ENCODE data around the gene ARVCF.

The ARVCF gene

DNA sequence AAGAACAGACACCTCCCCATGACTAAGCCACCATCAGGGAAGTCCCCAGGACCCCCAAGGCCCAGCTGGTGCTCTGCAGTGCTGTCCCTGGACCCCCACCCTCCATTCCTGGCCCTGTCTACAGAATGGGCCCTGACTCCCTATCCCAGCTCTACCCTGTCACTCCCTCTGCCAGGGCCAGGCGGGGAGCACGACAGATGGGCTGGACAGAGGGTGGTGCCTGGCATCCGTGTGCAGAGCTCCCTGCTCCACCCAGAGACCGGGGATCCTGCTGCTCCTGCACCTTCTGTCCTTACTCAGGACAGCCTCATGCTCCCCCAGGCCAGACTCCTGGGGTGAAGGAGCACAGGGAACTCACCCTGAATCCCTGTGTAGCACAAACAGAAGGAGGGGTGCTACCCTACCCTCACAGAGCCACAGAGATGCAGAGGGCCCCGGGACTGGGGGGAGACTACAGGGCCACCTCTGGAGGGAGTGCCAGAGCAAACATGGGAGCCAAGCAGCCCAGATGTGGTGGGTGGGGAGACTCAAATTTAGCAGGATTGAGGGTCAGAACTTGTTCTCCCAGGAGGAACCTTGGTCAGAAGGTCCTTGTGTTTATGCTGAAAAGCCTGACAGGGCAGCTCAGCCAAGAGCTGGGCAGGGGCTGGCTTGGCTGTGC lies 2.0 kb downstream of the ARVCF start:
- DNase-seq: no peak

DNA sequence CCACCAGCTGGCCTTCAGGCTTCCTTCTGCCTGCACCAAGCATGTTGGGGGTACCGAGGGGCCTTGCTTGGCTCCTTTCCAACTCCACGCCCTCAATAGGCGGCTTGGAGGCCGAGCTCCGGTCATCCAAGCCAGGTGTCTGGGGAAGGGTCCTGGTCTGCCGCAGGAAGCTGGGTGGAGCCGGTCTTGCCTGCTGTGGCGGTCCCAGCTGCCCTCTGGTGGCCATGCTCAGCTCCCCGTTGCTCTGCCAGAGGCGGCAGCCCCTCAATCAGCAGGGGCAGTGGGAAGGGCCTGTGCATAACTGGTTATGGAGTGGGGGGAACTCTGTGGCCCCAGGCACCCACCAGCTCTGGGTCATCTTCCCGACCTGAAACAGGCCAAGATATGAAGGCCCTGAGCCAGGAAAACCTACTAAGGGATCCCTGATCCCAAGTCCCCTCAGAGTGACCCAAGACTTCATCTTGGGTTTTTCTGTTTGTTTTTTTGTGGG lies 3.2 kb downstream of the ARVCF start:
- peak; percentile 33 for DNase-seq

DNA sequence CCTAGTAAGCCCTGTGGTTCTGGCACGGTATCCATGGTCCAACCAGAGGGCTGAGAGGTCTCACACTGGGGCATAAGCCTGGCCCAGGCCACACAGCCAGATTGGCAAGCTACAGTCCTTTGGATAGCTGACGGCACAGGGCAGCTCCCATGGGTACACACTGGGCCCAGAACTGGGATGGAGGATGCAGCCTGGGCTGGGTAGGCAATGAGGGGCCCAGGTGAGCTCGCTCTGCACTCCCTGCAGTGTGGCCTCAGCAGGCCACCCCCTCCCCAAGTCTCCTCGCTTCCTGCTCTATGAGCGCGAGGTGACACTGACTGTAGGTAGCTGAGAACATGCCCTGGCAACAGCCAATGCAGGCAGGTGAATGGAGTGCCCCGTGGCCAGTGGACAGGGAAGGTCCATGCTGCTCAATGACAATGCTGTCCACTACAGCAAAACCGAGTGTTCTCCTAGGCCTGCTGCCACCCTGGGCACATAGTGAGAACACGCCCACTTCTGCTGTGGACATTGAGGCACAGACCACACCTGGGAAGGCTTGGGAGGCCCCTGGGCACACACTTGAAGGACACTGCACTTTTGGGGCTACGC lies 3.8 kb downstream of the ARVCF start:
- DNase-seq: no peak

DNA sequence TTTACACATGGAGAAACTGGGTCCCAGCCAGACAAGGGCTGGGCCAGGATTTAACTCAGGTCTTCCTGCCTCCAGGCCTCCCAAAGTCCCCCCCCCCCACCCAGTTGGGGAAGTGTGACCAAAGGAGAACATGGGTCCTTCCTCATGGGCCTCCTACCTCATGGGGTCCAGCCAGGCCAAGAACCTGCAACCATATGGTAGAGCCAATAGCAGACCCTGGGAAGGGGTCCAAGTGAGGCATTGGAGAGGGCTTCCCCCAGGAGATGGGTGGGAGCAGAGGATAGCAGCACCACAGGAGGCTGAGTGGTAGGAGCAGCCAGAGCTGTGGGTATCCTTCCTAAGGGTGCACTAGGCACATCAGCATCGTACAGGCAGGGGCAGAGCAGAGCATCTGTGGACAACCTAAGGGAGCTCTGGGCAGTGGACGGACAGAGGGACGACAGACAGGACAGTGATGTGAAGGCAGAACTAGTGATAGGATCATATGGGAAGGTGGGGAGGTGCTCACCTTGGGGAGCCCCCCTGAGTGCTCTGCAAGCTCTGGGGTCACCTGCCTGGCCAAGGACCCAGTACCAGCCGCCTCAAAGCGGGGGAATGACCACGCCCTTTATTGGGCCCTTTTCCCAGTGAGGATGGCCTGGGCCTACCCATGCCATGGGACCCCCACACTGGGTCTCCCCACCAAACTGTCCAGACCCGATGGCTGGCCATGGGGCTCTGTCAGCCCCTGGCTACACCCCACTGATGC lies 4.5 kb downstream of the ARVCF start:
- no peak for DNase-seq

DNA sequence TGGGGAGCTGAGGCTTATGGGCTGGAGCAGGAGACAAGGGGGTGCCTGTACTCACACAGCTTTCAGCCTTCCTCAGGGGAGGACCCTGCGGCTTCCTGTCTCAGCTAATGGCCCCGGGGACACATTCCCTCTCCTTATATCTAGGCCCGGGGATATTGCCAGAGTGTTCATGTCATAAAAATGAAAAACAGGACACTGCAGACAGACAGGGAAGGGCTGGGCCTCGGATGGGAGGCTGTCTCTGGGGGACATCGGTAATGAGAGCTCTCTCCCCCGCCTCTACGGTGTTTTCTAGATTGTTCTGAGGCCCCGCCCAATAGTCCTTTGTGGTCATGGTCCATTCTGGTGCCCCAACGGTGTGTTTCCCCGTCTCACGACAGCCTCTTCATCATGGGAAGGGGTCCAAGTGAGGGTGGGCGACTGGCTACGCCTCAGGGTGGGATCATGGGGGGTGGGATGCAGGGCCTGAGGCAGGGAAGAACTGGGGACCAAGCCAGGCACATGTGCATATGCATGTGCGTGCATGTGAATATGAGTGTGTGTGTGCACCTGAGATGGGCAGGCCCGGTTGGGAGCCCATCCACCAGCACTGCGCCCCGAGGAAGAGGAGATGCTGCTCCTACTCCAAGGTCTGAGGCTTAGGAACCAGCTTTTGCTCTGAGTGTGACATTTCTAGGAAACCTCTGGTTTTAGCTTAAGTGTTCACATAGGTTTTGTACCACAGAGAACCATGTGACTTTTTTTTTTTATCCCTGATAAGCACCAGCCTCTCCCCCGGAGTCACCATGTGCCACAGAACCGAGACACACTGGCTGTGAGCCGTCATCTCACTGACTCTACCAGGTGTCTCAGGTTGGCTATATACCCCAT lies 5.3 kb downstream of the ARVCF start:
- DNase-seq: no peak

DNA sequence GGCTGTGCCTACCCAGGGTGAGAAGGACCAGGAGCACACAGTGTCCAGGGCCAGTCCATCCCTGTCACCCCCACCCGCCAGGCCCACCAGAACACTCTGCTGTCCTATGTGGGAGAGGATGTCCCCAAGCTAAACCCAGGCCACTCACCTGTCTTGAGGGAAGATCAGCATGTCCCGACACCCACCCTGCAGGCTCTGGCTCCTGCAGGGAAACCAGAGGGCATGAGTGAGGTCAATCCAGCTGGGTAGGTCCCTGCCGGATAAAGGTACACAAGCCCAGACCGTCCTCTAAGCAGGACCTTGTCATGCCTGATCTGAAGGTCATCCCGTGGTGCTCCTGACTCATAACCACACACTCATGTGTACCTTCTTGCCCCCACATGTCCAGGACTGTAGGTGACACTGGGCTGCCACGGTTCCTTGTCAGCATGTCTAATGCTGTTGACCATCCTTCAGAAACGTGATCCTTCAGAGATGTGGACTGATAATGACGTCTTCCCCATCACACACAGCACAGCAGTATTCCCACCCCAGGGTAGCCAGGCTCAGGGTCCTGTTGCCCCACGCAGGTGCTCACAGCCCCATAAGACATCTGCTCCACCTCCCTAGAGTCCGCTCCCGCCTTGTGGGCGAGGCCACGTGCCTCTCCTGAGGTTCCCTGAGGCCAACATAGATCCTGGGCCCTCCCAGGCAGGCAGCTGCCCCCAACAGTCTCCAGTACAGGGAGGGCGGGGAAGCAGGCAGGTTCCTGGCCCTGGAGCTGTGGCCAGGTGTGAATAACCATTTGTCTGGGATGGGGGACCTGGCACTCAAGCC lies 6.1 kb downstream of the ARVCF start:
- DNase-seq: no peak

DNA sequence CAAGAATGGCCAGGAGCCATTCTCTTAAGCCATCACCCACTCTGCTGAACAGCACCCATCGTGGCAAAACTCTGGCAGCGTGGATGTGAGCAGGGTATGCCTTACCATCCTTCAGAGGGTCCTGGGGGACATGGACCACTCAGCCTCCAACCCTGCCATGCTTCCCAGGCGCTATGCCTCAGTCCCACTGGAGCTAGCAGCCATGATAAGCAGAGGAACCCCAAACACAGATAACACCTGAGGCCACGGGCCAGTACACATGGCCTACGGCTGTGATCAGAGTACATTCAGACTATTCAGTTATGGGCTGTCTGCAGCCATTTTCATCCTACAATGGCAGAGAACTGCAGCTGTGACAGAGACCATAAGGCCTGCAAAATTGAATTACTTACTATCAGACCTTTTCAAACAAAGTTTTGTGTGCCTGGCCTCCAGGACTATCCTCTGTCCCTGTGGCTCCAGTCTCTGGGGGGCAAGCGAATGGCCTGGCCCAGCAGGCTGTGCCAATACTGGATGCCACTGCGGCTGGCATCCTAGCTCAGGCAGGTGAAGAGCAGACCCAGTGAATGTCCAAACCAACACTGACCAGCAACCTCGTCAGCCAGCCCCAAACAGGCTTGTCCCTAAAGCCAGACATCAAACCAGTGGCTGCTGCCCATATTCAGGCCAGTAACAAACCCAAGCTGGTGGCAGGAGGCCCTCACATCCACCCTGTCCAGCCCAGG lies 6.9 kb downstream of the ARVCF start:
- DNase-seq: no peak

DNA sequence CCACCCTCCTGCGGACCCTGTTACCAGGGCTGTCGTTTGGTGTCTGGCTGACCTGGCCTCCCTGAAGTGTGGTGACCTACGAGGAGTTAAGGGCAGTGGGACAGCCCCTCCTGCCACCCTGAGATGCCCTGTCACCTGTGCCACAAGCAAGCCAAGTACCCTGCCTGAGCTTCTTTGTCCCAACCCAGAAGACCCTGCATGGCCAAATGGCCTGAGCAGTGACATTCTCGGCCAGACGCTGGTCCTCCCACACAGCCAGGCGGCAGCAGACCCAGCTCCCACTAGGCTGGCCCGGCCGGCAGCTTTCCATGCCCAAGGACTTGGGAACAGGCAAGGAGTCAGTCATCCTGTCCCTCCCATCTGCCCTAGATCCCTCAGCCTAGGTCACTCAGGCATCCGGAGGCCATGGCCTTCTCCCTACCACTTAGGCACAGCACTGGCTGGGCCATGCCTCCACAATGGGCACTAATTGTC lies 7.6 kb downstream of the ARVCF start:
- DNase-seq: no peak

DNA sequence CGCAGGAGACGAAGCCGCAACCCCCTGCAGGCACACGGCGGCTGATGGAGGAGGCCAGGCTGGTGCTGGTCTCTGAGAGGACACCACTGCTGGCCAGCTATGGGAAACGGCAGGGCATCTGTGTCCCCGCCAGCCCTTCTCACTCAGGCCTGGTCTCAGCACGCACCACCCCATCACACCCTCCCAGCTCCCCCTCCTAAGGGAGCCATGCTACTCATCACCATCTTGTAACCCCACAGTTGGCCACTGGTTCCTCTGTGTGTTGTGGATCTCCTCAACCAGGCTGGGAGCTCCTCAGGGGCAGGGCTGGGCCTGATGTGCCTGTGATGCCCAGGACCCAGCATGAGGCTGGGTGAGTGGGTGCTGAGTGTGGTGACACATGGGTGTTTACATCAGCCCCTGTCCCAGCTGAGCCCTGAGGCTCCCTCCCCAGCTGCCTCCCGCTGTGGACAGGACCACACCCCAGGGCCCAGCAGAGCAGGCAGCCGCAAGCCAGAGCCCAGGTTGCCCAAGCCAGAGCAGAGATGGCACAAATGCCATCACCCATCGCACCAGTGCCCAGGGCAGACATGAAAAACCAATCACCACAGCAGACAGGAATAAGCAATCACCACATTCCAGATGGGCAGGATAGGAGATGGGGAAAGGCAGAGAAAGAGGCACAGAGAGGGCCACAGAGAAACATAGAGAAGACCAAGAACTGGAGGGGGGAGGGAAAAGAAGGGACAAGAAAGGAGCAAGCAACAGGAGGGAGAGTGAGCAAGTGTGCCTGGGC lies 8.2 kb downstream of the ARVCF start:
- no peak for DNase-seq

DNA sequence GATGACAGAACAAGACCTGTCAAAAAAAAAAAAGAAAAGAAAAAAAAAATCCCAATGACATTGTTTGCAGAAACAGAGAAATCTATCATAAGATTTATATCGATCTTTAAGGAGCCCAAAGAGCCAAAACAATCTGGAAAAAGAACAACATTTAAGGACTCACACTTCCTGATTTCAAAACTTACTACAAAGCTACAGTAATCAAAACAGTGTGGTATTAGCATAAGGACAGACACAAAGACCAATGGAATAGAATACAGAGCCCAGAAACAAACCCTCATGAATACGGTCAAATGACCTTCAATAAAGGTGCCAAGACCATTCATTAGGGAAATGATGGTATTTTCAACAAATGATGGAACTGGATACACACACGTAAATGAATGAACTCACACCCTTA lies 12.2 kb downstream of the ARVCF start:
- no peak for DNase-seq

DNA sequence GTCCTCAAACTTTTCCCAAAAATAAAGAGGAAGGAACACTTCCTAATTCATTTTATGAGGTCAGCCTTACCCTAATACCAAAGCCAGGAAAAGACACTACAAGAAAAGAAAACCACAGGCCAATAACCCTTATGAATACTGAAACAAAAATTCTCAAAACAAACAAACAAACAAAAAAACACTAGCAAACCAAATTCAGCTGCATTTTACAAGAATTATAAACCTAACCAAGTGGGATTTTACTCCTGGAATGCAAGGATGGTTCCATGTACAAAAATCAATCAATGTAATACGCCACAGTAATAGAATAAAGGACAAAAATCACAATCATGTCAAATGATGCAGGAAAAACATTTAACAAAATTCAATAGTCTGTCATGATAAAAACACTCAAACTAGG lies 13.3 kb downstream of the ARVCF start:
- no peak for DNase-seq

DNA sequence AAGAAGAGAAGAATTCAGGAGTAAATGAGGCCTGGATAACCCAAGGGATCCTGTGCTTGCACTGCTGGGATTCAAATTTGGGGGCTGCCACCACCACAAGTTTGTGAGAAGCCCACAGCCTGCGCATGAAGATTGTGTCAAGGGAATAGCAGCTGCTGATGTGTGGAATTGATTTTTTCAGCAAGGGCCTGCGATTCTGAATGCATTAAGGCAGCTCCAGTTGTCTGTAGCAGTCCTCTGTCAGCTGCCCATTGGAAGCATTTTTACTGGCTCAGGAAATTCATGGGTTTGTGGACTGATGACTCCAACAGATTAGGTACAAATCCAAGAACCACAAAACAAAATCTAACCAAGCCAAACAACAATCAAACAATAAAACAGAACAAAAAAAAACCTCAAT lies 14.0 kb downstream of the ARVCF start:
- no peak for DNase-seq

DNA sequence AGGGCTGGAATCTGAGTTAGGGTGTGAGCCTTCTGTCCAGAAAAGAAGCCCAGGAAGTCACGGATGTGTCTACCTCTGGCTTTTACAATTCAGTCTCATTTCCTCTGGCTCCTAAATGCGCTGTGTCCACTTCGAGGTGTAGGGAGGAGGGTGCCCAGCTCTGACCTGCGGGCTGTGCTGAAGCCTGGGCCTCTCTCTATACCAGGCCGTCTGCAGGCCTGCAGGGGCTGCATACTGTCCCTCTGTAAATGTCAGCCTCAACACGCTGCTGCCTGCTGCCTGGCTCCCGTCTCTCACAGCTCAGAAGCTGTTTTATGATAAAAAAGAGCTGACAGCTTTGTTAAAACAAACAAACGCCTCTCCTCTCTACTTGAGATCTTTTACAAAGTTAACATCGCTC lies 14.5 kb downstream of the ARVCF start:
- DNase-seq: no peak

DNA sequence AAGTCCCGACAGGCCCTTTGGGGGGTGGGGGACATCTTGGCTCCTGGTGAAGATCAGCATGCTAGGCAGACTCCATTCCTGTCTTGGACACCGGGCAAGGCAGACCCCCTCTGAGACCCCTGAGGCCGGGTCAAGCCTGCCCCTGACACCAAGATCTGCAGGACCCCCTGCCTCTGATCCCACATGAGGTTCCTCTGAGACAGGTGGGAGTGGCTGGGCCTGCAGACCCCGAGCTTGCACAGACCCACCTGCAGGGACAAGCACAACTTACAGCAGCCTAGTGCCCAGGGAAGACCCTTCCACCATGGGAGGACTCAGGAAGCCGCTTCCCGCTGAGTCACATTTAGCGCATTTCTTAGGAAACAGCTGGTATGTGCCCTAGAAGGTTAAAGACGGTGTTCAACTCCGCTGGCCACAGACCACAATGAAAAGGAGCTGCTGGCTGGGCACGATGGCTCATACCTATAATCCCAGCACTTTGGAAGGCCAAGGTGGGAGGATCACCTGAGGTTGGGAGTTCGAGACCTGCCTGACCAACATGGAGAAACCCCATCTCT lies 15.5 kb downstream of the ARVCF start:
- DNase-seq: no peak

DNA sequence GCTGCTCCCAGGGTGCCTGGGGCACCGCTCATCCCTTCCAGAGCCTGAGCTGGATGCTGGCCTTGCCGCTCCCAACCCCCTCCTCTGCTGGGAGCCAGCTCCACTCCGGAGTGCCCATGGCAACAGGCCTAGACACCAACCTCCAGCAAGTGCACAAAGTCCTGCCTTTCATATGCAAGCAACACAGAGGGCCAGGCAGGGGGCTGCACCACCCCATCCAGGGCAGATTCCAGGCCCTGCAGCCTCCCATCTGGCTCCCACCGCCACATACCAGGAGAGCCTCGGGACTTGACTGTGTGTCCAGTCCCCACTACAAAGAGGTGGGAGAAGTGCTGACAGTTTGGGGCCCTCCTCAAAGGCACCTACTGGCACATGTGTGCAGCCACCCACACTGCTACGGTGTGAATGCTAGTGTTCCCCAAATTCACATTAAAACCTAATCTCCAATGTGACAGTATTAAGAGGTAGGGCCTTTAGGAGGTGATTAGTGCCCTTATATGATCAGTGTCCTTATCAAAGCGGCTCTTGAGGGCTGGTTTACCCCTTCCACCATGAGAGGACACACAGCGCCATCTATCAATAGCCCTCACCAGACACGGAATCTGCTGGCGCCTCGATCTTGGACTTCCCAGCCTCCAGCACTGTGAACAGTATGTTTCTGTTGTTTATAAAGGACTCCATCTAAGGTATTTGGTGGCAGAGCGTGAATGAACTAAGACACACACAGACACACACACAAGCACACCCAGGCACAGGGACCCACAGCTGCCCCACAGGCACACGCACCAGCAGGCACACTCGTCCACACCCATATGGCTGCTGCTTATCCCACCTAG lies 16.2 kb downstream of the ARVCF start:
- no peak for DNase-seq

DNA sequence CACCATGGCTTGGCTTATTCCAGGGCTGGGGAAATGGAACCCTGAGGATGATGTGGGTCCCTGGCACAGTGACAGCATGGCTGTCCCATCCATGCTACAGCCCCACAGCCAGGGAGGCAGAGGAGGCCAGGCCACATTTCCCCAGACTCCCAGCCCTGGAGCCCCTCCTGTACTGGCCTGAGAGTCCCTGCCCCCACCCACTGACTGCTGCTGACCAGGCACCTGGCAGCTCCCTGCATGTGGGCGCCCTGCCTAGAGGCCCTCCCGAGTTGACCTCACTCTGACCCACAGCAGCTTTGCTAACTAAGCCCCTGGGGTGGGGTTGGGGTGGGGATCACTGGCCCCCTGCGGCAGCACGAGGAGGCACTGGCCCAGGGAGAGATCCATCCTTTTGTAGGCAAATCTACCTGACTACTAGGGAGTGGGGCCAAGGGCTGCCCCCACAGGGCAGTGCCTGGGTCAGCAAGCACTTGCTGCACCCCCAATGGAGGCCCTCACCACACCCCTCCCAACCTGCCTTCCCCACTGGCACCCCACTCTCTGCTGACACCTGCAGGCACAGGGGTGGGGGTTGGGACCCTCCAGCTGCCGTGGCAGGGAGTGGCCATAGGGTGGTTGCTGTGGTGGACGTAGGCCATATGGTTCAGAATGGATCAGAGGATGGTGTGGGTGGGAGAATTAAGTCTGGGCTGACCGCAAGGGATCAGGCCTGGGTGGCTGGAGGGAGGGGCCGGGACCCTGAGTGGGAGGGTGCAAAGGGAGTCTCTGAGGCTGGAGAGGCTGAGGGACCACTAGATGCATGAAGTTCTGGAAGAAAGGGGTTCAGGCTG lies 17.4 kb downstream of the ARVCF start:
- DNase-seq: no peak

DNA sequence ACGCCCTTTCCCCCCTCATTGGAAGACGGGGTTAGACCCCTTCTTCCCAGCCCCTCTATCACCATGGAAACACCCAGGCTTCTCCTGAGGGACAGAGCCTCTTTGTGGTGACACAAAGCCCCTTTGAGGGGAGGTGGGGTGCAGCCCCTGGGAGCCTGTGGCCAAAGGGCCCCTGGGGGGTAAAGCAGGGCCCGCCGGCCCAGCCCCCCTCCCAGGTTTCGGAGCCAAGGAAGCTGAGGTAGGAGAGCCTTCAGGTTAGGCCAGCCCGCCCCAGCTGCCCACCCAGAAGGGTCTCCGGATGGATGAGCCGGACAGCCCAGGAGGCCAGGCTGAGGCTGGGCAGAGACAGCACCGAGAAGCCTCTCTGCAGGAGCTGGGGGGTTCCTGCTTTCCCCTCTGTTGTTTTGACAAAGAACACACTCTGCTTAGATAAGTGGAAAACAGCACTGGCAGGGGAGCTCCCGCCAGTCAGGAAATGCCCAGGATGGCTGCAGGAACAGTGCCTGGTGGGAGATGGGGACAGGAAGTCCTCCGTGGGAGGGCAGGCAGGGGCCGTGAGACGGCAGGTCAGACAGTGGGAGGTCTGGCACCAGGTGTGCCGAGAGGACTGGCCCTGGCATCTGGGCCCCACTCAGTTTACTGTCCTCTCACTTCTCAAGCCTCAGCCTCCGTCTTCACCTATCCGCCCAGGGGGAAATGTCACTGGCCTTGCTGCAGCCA lies 18.2 kb downstream of the ARVCF start:
- DNase-seq: no peak
